Stimulated activated CD8-positive, alpha-beta memory T cell treated with anti-CD3 and anti-CD28 coated beads, Interleukin-4, amount 100 ng/mL, for 1 hour (primary cell): ENCODE measurements around the gene DTX1.
"Not testable (repeated sequence)": the region's sequence is repeated elsewhere in the genome, so short reads cannot be mapped to it uniquely, and the experiment has no call there.

ENCODE experiments used
- DNase-seq, 2 donors: peaks; one replicate each; pipeline ENCODE4 v3.0.0-alpha.2; 2020; ENCODE audit warnings: low read depth in 2 of 2, low spot score in 1 of 2

DTX1 gene

GRCh38 chr12:113112043-113112899, 55.7 kb downstream of the DTX1 start:
- no peak for DNase-seq

GRCh38 chr12:113113397-113113796, 56.9 kb downstream of the DTX1 start:
- DNase-seq = no peak

- no peak for DNase-seq
Measured at GRCh38 chr12:113114447-113115178, 58.1 kb downstream of the DTX1 start.

DNA sequence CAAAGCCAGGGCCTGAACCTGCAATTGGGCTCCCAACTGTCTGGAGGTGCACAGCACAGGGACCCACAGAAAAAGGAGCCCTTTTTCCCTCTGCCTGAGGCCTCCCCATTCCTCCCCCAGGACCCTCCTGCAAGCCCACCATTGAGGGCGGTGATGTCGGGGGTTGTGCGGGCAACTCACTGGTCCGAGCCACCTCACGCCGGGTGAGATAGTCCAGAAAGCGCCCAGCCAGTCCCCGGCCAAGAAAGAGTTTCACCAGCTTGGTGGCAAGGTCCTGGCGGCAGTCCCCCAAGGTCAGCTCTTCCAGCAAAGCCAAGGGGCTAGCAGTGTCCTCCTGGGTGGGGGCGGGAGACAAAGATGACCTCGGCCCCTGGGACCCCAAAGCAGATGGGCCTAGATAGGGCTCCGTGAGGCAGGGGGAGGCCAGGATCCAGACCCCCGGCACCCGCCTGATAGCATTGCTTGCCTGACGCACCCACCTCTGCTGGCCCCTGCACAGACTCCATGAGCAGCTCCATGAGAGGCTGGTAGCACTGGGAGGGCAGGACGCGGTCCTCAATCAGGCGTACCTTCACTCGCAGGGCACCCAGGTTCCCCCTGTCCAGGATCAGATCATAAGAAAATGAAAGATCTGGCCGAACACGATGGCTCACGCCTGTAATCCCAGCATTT, 59.1 kb downstream of the DTX1 start:
- no peak for DNase-seq

GRCh38 chr12:113116875-113117274, 60.3 kb downstream of the DTX1 start:
- DNase-seq = no peak

- DNase-seq = not testable (repeated sequence)
Measured at GRCh38 chr12:113117684-113118083, 61.2 kb downstream of the DTX1 start.

- DNase-seq = no peak
Measured at GRCh38 chr12:113118142-113118541, 61.6 kb downstream of the DTX1 start.

- DNase-seq = no peak
Measured at GRCh38 chr12:113119980-113120669, 63.6 kb downstream of the DTX1 start.

DNA sequence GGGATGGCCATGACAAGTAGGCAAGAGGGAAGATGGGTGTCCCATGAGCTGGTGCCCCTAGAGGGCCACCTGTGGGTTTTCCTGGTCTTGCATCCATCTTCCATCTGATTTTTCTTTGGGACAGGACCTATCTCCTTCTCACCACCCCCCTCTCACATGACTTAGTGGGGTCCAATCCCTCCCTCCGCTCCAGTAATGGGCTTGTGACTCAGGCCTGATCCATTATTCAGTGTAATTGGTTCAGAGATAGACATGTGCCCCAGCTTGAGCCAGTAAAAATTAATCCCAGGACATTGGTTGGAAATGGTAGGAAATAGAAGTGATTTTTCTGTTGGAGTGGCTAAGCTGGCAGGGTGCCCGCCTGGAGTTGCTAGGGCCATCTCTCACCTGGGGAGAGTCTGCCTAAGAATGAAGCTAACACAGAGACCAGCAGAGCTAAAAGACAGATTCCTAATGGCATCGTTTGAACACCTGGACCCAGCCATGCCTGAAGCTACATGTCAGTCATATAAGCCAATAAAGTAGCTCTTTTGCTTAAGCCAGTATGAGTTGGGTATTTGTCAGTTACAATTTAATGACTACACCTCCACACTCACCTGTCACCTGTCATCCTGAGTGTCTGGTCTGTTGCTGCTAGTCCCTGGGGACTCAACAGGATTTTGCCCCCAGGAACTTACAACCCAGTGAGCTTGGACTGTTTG, 64.3 kb downstream of the DTX1 start:
- no peak for DNase-seq

DNA sequence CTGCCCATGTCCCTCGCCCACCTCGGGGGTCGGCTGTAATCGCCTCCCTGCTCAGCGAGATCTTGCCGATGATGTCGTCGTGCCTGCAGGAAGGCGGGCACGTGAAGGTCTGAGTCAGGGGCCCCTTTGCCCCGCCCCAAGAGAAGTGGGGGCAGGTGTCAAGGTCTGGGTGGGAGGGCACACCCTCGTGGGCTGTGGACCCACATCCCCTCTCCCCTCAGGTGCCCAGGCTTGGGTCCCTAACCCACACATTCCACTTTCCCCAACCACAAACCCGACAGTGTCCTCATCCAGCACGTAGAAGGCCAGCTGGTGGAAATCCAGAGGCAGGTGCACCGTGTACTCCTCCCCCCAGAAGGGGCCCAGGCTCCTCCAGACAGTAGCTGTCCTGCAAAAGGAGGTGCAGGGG, 71.3 kb downstream of the DTX1 start:
- no peak for DNase-seq

- no peak for DNase-seq
Measured at GRCh38 chr12:113128802-113129663, 72.5 kb downstream of the DTX1 start.

DNA sequence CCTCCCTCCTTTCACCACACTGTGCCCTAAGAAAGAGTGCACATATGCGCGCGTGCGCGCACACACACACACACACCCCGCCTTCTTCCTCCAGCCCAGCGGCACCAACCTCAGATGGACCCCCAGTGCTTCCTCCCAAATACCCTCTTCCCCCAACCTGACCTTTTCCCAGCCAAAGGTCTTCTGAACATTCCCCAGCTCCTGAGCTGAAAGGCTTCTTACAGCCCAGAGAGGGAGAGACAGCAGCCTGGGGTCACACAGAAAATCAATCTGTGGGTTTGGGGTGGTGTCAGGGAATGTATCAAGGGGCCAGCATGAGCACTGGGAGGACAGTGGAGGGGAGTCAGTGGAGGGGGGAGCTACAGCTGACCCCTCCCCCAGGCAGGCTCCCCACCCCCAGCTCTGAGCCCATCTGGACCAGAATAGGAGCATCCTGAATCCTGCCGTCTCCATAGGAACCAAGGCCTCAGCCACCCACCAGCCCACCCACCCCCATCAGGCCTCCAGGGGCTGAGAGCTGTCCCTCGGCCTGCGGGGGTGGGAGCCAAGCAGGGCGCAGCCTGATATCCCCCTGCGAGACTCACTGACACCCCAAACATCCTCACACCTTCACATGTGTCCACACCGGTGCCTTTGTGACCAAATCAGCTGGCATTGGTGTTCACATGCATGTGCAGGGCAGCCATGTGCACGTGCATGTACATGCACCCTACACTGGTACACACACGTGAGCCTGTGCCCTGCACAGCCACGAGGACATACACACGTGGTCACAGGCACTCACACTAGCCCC, 73.3 kb downstream of the DTX1 start:
- no peak for DNase-seq

DNA sequence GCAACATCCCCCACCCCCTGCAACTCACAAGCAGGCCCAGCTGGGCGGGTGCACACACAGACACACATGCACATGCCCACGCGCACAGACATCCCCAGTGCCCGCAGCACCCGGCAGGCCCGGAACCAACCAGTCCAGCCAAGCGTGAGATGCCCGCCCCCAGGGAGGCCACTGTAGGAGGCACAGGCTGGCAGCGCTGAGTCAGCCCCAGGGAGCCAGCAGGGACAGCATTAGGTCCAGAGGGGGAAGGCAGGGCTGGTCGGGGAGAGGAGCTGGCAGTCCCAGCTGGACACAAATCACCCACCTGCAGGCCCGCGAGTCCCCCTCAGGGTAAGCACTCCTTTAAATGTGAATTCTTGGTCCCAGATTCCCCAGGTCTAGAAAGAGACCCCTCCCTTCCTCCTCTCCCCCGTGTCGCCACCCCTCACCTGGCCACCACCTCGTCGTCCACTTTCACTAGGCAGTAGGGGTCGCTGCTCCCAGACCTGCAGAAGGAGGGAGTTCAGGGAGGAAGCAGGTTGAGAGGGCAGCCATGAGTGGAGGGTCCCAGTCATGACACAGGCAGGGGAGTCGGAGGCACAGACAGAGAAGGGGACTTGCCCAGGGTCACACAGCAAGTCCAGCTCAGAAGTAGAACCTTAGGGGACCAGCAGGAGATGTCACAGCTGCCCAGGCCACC, 74.1 kb downstream of the DTX1 start:
- DNase-seq = no peak

GRCh38 chr12:113131556-113131955, 75.0 kb downstream of the DTX1 start:
- no peak for DNase-seq

GRCh38 chr12:113133036-113133435, 76.5 kb downstream of the DTX1 start:
- no peak for DNase-seq

DNA sequence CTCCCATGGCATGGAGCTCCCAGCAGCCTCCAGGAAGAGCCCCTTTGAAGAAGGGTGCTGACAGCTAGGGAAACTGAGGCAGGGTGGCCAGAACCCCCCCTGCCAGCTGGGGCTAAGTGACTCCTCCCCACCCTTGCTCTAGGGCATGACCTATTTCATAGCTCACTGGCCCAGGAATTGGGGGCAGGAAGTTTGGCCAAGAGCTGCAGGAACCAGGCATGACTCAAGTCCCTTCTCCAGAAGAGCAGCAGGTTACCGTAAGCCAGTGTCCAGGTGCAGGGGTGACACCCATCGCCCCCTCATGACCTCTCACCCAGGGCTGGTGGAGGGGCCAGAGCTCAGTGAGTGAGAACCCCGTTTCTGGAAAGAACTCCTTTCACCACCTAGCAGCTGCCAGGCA, 77.1 kb downstream of the DTX1 start:
- no peak for DNase-seq

GRCh38 chr12:113134071-113134470, 77.5 kb downstream of the DTX1 start:
- DNase-seq = no peak

DNA sequence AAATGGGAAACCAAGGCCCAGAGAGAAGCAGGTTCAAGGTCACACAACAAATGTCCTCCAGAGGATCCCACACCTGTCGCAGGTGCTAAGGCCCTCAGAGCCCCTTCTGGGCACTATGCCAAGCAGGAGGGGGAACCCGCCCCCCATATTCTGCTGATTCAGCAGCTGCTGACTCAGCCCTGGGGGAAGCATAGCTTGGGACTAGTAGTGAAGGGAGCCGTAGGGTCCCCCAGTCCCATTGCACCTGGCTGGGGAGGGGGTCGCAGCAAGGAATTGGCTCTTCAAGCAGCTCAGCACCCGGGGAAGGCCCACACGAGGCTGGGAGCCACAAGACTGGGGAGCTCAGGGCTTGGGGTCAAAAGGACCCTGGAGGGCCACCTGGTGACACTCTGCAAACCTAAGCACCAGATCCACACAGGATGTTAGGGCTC, 78.0 kb downstream of the DTX1 start:
- no peak for DNase-seq
